Measurements from ENCODE around the gene PHF12.

DNA sequence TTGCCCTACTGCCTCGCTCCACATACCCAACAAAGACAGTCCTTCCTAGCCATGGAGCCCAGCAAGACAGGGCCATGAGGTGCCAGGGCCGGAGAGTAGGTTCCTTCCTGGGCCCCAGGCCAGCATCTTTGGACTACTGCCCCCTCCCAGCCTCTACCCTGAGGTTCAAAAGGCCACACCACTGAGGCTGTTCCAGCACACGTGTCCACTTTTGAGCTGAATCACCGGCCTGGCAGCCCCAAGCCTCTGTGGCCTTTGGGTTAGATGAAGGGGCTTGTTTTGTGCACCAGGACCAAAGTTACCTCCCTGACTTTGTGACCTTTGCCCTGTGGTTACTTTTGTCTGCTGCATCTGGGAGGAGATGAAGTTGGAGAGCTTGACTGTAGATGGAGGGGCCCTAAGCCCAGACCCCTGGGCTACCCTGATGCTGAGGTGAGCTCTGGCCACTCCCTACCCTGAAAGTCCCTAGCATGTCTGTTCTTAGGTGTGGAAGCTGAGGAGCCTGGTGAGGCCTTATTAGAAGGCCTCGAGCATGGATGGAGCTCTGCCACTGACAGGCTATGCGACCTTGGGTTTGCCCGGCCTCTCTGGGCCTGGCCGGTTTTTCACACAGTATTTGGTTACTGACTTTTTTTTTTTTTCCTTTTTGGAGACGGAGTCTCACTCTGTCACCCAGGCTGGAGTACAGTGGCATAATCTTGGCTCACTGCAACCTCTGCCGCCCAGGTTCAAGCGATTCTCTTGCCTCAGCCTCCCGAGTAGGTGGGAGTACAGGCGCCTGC is 42.5 kb upstream of the PHF12 start:
- no peak for TF ChIP-seq POLR2A (IDR thresholded peaks at IDR 0.05; ENCODE audit: low read depth, low read length)
- no peak for TF ChIP-seq TAF1 (IDR thresholded peaks at IDR 0.05; ENCODE audit: low read depth, low read length)
- no peak for TF ChIP-seq POLR2AphosphoS5 (IDR thresholded peaks at IDR 0.05; ENCODE audit: low read depth, low read length)
- no peak for TF ChIP-seq POU2F2 (IDR thresholded peaks at IDR 0.05; ENCODE audit: low read depth, low read length)
- no peak for TF ChIP-seq PAX5 (IDR thresholded peaks at IDR 0.05; ENCODE audit: insufficient read depth, low read length, severe bottlenecking)
- no peak for TF ChIP-seq SPI1 (IDR thresholded peaks at IDR 0.05; ENCODE audit: low read depth, low read length)
